Measurements from ENCODE around the gene LACTBL1.

DNA sequence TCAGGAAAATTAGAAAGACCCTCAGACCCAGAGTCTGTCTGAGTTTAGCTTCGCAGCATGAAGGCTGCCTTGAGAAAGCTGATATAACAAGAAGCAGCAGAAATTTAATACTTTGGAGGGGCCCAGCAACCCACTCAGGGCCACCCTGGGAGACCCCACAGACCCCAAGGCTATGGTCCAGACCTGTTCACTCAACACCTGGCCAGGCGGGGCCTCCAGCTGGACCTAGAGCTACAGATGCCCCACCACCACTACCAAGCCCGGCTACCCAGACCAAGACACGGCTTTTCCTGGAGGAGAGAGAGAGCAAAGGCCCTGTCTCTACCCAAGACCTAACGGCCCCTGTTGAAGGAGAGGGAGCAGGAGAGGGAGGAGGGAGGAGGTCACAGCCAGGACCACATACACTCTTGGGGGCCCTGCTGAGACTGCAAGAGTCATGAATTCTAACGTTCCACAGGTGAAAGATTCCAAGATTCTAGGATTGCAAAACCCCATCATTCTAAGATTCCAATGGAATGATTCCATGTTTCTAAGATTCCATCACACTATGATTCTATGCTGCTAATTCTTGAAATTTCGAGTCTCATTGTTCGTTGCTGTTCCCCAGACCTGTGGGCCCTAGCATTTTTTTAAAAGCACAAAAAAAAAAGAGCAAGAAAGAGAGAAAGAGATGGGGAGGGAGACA lies 53.2 kb downstream of the LACTBL1 start:
- TF ChIP-seq, protein P1, sequence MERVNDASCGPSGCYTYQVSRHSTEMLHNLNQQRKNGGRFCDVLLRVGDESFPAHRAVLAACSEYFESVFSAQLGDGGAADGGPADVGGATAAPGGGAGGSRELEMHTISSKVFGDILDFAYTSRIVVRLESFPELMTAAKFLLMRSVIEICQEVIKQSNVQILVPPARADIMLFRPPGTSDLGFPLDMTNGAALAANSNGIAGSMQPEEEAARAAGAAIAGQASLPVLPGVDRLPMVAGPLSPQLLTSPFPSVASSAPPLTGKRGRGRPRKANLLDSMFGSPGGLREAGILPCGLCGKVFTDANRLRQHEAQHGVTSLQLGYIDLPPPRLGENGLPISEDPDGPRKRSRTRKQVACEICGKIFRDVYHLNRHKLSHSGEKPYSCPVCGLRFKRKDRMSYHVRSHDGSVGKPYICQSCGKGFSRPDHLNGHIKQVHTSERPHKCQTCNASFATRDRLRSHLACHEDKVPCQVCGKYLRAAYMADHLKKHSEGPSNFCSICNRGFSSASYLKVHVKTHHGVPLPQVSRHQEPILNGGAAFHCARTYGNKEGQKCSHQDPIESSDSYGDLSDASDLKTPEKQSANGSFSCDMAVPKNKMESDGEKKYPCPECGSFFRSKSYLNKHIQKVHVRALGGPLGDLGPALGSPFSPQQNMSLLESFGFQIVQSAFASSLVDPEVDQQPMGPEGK (CRISPR knock-in tag; IDR thresholded peaks at IDR 0.05; ENCODE audit: borderline replicate concordance): no peak
- TF ChIP-seq ZFP30 (CRISPR knock-in tag; IDR thresholded peaks at IDR 0.05) (no peak), ZNF8 (CRISPR knock-in tag; IDR thresholded peaks at IDR 0.05) (no peak), ISL1 (CRISPR knock-in tag; IDR thresholded peaks at IDR 0.05) (no peak)
- TF ChIP-seq, protein P2, sequence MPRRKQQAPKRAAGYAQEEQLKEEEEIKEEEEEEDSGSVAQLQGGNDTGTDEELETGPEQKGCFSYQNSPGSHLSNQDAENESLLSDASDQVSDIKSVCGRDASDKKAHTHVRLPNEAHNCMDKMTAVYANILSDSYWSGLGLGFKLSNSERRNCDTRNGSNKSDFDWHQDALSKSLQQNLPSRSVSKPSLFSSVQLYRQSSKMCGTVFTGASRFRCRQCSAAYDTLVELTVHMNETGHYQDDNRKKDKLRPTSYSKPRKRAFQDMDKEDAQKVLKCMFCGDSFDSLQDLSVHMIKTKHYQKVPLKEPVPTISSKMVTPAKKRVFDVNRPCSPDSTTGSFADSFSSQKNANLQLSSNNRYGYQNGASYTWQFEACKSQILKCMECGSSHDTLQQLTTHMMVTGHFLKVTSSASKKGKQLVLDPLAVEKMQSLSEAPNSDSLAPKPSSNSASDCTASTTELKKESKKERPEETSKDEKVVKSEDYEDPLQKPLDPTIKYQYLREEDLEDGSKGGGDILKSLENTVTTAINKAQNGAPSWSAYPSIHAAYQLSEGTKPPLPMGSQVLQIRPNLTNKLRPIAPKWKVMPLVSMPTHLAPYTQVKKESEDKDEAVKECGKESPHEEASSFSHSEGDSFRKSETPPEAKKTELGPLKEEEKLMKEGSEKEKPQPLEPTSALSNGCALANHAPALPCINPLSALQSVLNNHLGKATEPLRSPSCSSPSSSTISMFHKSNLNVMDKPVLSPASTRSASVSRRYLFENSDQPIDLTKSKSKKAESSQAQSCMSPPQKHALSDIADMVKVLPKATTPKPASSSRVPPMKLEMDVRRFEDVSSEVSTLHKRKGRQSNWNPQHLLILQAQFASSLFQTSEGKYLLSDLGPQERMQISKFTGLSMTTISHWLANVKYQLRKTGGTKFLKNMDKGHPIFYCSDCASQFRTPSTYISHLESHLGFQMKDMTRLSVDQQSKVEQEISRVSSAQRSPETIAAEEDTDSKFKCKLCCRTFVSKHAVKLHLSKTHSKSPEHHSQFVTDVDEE (CRISPR knock-in tag; IDR thresholded peaks at IDR 0.05): no peak

Measured in SK-N-SH treated with all-trans-retinoic acid at 6 μM for 48 hours (cell line).